Osteoblast (primary cell): ENCODE results near the gene PSMD14. TPM values are rescaled to one million over a fixed set of nuclear protein-coding genes. Genes with fewer than 3 reads are reported as not detected.

Source experiments
- DNase-seq: peaks from one replicate; pipeline ENCODE4 v3.0.0; 2011; ENCODE audit warnings: low spot score, mixed read lengths; ENCODE audit not compliant: insufficient read length; ENCODE audit errors: missing footprints
- H2AFZ ChIP-seq: 2 replicates; pipeline ENCODE4 v1.6.0; 2011; ENCODE audit warnings: mild to moderate bottlenecking, low read length
- H3K27ac ChIP-seq: 2 replicates; pipeline ENCODE4 v1.5.1; 2011; ENCODE audit warnings: mild to moderate bottlenecking, low read depth, low read length, moderate library complexity
- H3K27me3 ChIP-seq: 2 replicates; pipeline ENCODE4 v1.6.0; 2012; ENCODE audit warnings: mild to moderate bottlenecking, control low read depth, inconsistent platforms, low read length, moderate library complexity; ENCODE audit not compliant: insufficient read depth
- H3K36me3 ChIP-seq: 2 replicates; pipeline ENCODE4 v1.5.1; 2011; ENCODE audit warnings: mild to moderate bottlenecking, low read length, control low read depth, moderate library complexity; ENCODE audit not compliant: insufficient read depth
- H3K4me1 ChIP-seq: 2 replicates; pipeline ENCODE4 v1.5.1; 2011; ENCODE audit warnings: mild to moderate bottlenecking, low read length, control low read depth, moderate library complexity; ENCODE audit not compliant: insufficient read depth
- H3K4me2 ChIP-seq: 2 replicates; pipeline ENCODE4 v1.6.0; 2011; ENCODE audit warnings: mild to moderate bottlenecking, low read length; ENCODE audit not compliant: insufficient read depth
- H3K4me3 ChIP-seq: fragments of 200-600 bp; sonication (generic); 3 replicates; pipeline ENCODE4 v1.5.1; 2012; ENCODE audit warnings: mild to moderate bottlenecking, low read length, inconsistent platforms; ENCODE audit not compliant: insufficient read depth
- H3K79me2 ChIP-seq: 2 replicates; pipeline ENCODE4 v1.6.0; 2012; ENCODE audit warnings: mild to moderate bottlenecking, low read length, control low read depth, inconsistent platforms; ENCODE audit not compliant: insufficient read depth
- H3K9me3 ChIP-seq: 2 replicates; pipeline ENCODE4 v1.5.1; 2011; ENCODE audit warnings: low read depth, low read length, control low read depth
- H4K20me1 ChIP-seq: 2 replicates; pipeline ENCODE4 v1.6.0; 2012; ENCODE audit warnings: mild to moderate bottlenecking, low read length, control low read depth; ENCODE audit not compliant: insufficient read depth
- CTCF ChIP-seq: IDR thresholded peaks from 2 replicates; pipeline ENCODE4 v1.5.1; 2011; ENCODE audit warnings: mild to moderate bottlenecking, low read depth, low read length, moderate library complexity; ENCODE audit errors: extremely low read depth
- total RNA-seq: library from RNA; depleted of rRNA; stranded (reverse); fragments of >200 nt; gene quantifications from 2 replicates; pipeline ENCODE4 v1.2.3, GENCODE V29; 2012

Gene PSMD14
- total RNA-seq, 1 donor: 74.2 TPM

GRCh38 chr2:161315380-161315779, 7.2 kb downstream of the PSMD14 start:
- Histone ChIP-seq H3K79me2 (peaks cover 96% of the 10 kb centered on the region), H3K27ac (no peak overlapping the region), H3K4me3 (no peak overlapping the region), H3K9me3 (no peaks in the 10 kb centered on the region), H3K4me2 (no peak overlapping the region), H2AFZ (no peak overlapping the region), H3K4me1 (peaks cover 5% of the 10 kb centered on the region), H3K27me3 (no peaks in the 10 kb centered on the region), H4K20me1 (peaks cover 4% of the 10 kb centered on the region), H3K36me3 (peaks cover 4% of the 10 kb centered on the region)
- no peak for TF ChIP-seq CTCF
- no peak for DNase-seq

DNA sequence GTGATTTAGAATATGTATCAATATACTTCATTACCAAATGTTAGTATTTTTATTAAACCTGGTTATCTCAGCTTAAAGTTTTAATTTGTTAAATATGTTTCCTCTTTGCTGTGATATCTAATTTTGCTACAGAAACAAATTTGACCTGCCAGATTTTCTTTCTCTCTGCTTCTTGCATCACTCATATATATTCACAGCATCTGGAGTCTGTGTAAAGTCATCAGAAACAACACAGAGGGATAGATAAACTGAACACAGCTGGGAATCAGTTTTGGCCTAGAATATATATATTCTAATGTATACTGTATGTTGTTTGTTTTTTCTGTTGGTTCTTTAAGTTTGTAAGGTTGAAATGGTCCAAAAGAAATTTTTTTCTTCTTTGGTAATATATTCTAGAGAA, 8.5 kb downstream of the PSMD14 start:
- H3K36me3 ChIP-seq: peaks cover 13% of the 10 kb centered on the region
- no peak overlapping the region for H3K27ac ChIP-seq
- no peak overlapping the region for H3K4me2 ChIP-seq
- peaks cover 92% of the 10 kb centered on the region for H3K79me2 ChIP-seq
- peaks cover 4% of the 10 kb centered on the region for H4K20me1 ChIP-seq
- no peak overlapping the region for H3K4me3 ChIP-seq
- peaks cover 5% of the 10 kb centered on the region for H3K4me1 ChIP-seq
- DNase-seq: no peak
- H3K27me3 ChIP-seq: no peaks in the 10 kb centered on the region
- H3K9me3 ChIP-seq: no peaks in the 10 kb centered on the region
- TF ChIP-seq CTCF: no peak
- H2AFZ ChIP-seq: no peak overlapping the region

DNA sequence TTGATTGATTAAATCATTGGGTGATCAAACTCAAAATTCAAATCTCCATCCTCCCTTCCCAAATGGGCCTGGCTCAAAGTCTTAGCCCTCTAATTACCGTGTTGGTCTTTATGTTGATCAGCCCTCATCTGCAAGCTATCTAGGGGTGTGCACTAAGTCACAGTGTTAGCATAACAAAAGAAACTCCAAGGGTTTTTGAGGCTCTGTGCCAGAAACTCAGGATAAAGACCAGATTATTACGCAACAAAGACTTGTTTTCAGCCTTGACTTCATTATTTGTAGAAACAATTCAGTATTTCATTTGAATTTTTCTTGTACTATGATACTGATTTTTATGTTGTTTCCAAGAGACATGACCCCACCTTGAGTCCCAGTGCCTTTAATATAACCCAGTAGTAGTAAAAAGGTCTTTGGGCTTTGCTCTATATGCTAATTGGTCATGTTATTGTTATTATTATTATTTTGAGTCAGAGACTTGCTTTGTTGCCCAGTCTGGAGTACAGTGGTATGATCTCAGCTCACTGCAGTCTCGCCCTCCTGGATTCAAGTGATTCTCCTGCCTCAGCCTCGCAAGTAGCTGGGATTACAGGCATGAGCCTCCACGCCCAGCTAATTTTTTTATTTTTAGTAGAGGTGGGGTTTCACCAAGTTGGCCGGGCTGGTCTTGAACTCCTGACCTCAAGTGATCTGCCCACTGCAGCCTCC, 13.9 kb downstream of the PSMD14 start:
- no peaks in the 10 kb centered on the region for H3K4me1 ChIP-seq
- TF ChIP-seq CTCF: no peak
- no peak overlapping the region for H3K4me2 ChIP-seq
- peaks cover 86% of the 10 kb centered on the region for H3K79me2 ChIP-seq
- no peak for DNase-seq
- H3K27me3 ChIP-seq: no peaks in the 10 kb centered on the region
- no peak overlapping the region for H2AFZ ChIP-seq
- H4K20me1 ChIP-seq: no peaks in the 10 kb centered on the region
- no peaks in the 10 kb centered on the region for H3K9me3 ChIP-seq
- H3K27ac ChIP-seq: no peak overlapping the region
- no peak overlapping the region for H3K4me3 ChIP-seq
- H3K36me3 ChIP-seq: peaks cover 29% of the 10 kb centered on the region

- Histone ChIP-seq H3K79me2 (peaks cover 83% of the 10 kb centered on the region), H3K4me3 (no peak overlapping the region), H3K27me3 (no peaks in the 10 kb centered on the region), H2AFZ (no peak overlapping the region), H3K36me3 (peaks cover 29% of the 10 kb centered on the region), H3K4me2 (no peak overlapping the region), H3K9me3 (no peaks in the 10 kb centered on the region), H3K4me1 (no peaks in the 10 kb centered on the region), H4K20me1 (no peaks in the 10 kb centered on the region), H3K27ac (no peak overlapping the region)
- TF ChIP-seq CTCF: no peak
- DNase-seq: no peak
Observed at GRCh38 chr2:161324876-161325275, 16.7 kb downstream of the PSMD14 start.
